WTC11 (cell line): ENCODE measurements around the gene BHLHE40.

ENCODE experiments used
- ELF4 ChIP-seq: sonication (generic); formaldehyde crosslinking; IDR thresholded peaks from 2 replicates; pipeline ENCODE4 v1.8.1; 2022; ENCODE audit warnings: low read depth, mild to moderate bottlenecking, moderate library complexity, missing genetic modification reagents
- ESRRA ChIP-seq: sonication (generic); formaldehyde crosslinking; IDR thresholded peaks from 2 replicates; pipeline ENCODE4 v1.8.1; 2022; ENCODE audit warnings: mild to moderate bottlenecking, missing genetic modification reagents, borderline replicate concordance
- NFYB ChIP-seq: sonication (generic); formaldehyde crosslinking; conservative IDR thresholded peaks from 2 replicates; pipeline ENCODE4 v1.8.0; 2022; ENCODE audit warnings: low read depth, missing genetic modification reagents
- SMAD4 ChIP-seq: sonication (generic); formaldehyde crosslinking; IDR thresholded peaks from 2 replicates; pipeline ENCODE4 v1.8.0; 2022; ENCODE audit warnings: mild to moderate bottlenecking, missing genetic modification reagents
- TF ChIP-seq, protein P1 (sequence below): fragments of 200-600 bp; IDR thresholded peaks from 2 replicates; pipeline ENCODE4 v1.8.0; 2022; ENCODE audit warnings: antibody characterized with exemption

- TF ChIP-seq, protein P1, sequence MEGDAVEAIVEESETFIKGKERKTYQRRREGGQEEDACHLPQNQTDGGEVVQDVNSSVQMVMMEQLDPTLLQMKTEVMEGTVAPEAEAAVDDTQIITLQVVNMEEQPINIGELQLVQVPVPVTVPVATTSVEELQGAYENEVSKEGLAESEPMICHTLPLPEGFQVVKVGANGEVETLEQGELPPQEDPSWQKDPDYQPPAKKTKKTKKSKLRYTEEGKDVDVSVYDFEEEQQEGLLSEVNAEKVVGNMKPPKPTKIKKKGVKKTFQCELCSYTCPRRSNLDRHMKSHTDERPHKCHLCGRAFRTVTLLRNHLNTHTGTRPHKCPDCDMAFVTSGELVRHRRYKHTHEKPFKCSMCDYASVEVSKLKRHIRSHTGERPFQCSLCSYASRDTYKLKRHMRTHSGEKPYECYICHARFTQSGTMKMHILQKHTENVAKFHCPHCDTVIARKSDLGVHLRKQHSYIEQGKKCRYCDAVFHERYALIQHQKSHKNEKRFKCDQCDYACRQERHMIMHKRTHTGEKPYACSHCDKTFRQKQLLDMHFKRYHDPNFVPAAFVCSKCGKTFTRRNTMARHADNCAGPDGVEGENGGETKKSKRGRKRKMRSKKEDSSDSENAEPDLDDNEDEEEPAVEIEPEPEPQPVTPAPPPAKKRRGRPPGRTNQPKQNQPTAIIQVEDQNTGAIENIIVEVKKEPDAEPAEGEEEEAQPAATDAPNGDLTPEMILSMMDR = no peak
- no peak for TF ChIP-seq NFYB (CRISPR knock-in tag)
- TF ChIP-seq SMAD4 (CRISPR knock-in tag) = no peak
- no peak for TF ChIP-seq ESRRA (CRISPR knock-in tag)
- TF ChIP-seq ELF4 = no peak
These were observed 23.1 kb upstream of the BHLHE40 start for GRCh38 chr3:4956099-4956498.
